SU-DHL-6 (cell line): ENCODE data around the gene TMEM40.

Source experiments
- H2AFZ ChIP-seq: fragments of 200-600 bp; sonication (generic); 2 replicates; pipeline ENCODE4 v1.6.1; 2014; ENCODE audit warnings: low read depth, mild to moderate bottlenecking, moderate library complexity, mixed read lengths, antibody characterized with exemption, low read length; ENCODE audit not compliant: severe bottlenecking
- H3F3A ChIP-seq: fragments of 200-600 bp; shearing (Covaris generic); 2 replicates; pipeline ENCODE4 v1.6.0; 2016; ENCODE audit warnings: antibody characterized with exemption, mild to moderate bottlenecking; ENCODE audit not compliant: insufficient read depth
- H3K27ac ChIP-seq: fragments of 200-600 bp; sonication (generic); 2 replicates; pipeline ENCODE4 v1.5.1; 2016; ENCODE audit warnings: low read depth, mild to moderate bottlenecking, low read length, moderate library complexity, mixed read lengths
- H3K27me3 ChIP-seq: fragments of 200-600 bp; sonication (generic), shearing (Covaris generic); 2 replicates; pipeline ENCODE4 v1.6.0; 2014; ENCODE audit warnings: mild to moderate bottlenecking, low read length
- H3K36me3 ChIP-seq: fragments of 200-600 bp; sonication (generic); 2 replicates; pipeline ENCODE4 v1.6.1; 2014; ENCODE audit warnings: mild to moderate bottlenecking, low read length, mixed read lengths
- H3K4me2 ChIP-seq: fragments of 300-600, 200-600 bp; shearing (Covaris generic), sonication (generic); 2 replicates; pipeline ENCODE4 v1.6.0; 2014; ENCODE audit warnings: low read length, low read depth, mild to moderate bottlenecking; ENCODE audit not compliant: poor library complexity, severe bottlenecking
- H3K4me3 ChIP-seq: fragments of 200-600 bp; sonication (generic); 2 replicates; pipeline ENCODE4 v1.5.1; 2014; ENCODE audit warnings: antibody characterized with exemption, low read length, mild to moderate bottlenecking, mixed read lengths; ENCODE audit not compliant: insufficient read depth, poor library complexity, severe bottlenecking
- H3K79me2 ChIP-seq: fragments of 200-600 bp; sonication (generic); 2 replicates; pipeline ENCODE4 v1.6.1; 2014; ENCODE audit warnings: mild to moderate bottlenecking, low read length, moderate library complexity; ENCODE audit not compliant: insufficient read depth
- H3K9ac ChIP-seq: fragments of 200-600 bp; sonication (generic); 2 replicates; pipeline ENCODE4 v1.7.0; 2014; ENCODE audit warnings: mild to moderate bottlenecking, low read length
- H3K9me2 ChIP-seq: fragments of 200-600 bp; sonication (generic); replicated peaks from 2 replicates; pipeline ENCODE4 v1.6.1; 2014; ENCODE audit warnings: low read length; ENCODE audit not compliant: insufficient read depth
- H3K9me3 ChIP-seq: fragments of 200-600 bp; sonication (generic); 2 replicates; pipeline ENCODE4 v1.6.1; 2014; ENCODE audit warnings: low read length, mixed read lengths; ENCODE audit not compliant: insufficient read depth
- H4K20me1 ChIP-seq: fragments of 200-600 bp; sonication (generic); 2 replicates; pipeline ENCODE4 v1.6.1; 2014; ENCODE audit warnings: low read depth, mild to moderate bottlenecking, antibody characterized with exemption, low read length, moderate library complexity, mixed read lengths
- CTCF ChIP-seq: fragments of 200-600 bp; sonication (generic); IDR thresholded peaks from one replicate; pipeline ENCODE4 v1.5.1; 2017; ENCODE audit warnings: antibody characterized with exemption, mild to moderate bottlenecking, low read length, moderate library complexity; ENCODE audit not compliant: insufficient read depth, poor library complexity, severe bottlenecking
- EZH2phosphoT487 ChIP-seq: fragments of 200-600 bp; sonication (generic), shearing (Covaris generic); conservative IDR thresholded peaks from 2 replicates; pipeline ENCODE4 v1.6.1; 2018; ENCODE audit warnings: mild to moderate bottlenecking, antibody characterized with exemption, low read length, moderate library complexity, mixed read lengths

The TMEM40 gene

DNA sequence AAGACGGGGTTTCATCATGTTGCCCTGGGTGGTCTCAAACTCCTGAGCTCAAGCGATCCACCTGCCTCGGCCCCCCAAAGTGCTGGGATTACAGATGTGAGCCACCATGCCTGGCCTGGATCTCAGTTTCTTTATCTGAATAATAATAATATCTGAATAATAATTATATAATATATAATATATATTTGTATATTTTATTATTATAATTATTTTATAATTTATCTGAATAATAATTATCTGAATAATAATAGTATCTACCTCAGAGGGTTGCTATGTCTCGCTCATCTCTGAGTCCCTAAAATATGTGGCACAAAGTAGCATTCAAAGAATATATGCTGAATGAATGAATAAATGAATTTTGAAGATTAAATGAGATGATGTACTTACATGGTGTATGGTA, 44.8 kb downstream of the TMEM40 start:
- Histone ChIP-seq H3K27me3 (no peaks in the 10 kb centered on the region), H4K20me1 (no peaks in the 10 kb centered on the region), H3K36me3 (no peaks in the 10 kb centered on the region), H3K79me2 (no peaks in the 10 kb centered on the region), H3F3A (no peaks in the 10 kb centered on the region), H3K9ac (no peak overlapping the region), H3K9me2 (no peaks in the 10 kb centered on the region), H3K27ac (no peak overlapping the region), H3K4me2 (no peak overlapping the region), H2AFZ (no peak overlapping the region), H3K9me3 (no peaks in the 10 kb centered on the region), H3K4me3 (no peak overlapping the region)
- TF ChIP-seq EZH2phosphoT487: no peak
- TF ChIP-seq CTCF: no peak

GRCh38 chr3:12710062-12710461, 49.0 kb downstream of the TMEM40 start:
- H3K36me3 ChIP-seq: no peaks in the 10 kb centered on the region
- no peaks in the 10 kb centered on the region for H3K79me2 ChIP-seq
- H3K9ac ChIP-seq: no peak overlapping the region
- no peak overlapping the region for H3K27ac ChIP-seq
- no peaks in the 10 kb centered on the region for H3K9me3 ChIP-seq
- H3K4me3 ChIP-seq: no peak overlapping the region
- no peak overlapping the region for H3K4me2 ChIP-seq
- H4K20me1 ChIP-seq: no peaks in the 10 kb centered on the region
- H3F3A ChIP-seq: no peaks in the 10 kb centered on the region
- no peaks in the 10 kb centered on the region for H3K9me2 ChIP-seq
- TF ChIP-seq EZH2phosphoT487 (no peak), CTCF (no peak)
- H3K27me3 ChIP-seq: no peaks in the 10 kb centered on the region
- H2AFZ ChIP-seq: no peak overlapping the region

- no peaks in the 10 kb centered on the region for H3K27me3 ChIP-seq
Measured at GRCh38 chr3:12709334-12709733, 49.7 kb downstream of the TMEM40 start.

More at GRCh38 chr3:12709334-12709733, 49.7 kb downstream of the TMEM40 start:
- Histone ChIP-seq H4K20me1 (no peaks in the 10 kb centered on the region), H3K4me2 (no peak overlapping the region), H3F3A (no peaks in the 10 kb centered on the region), H3K9me2 (no peaks in the 10 kb centered on the region), H3K27ac (no peak overlapping the region), H2AFZ (no peak overlapping the region), H3K9ac (no peak overlapping the region), H3K4me3 (no peak overlapping the region), H3K79me2 (no peaks in the 10 kb centered on the region), H3K9me3 (no peaks in the 10 kb centered on the region), H3K36me3 (no peaks in the 10 kb centered on the region)
- no peak for TF ChIP-seq CTCF
- no peak for TF ChIP-seq EZH2phosphoT487
